HG02885 (cell line): Measurements from ENCODE around the gene INO80C.

Experiments used
- ATAC-seq: cut with Tn5 transposase; IDR thresholded peaks from one replicate; pipeline ENCODE4 v1.9.1; 2021; ENCODE audit warnings: mild to moderate bottlenecking; ENCODE audit not compliant: unreplicated experiment, poor library complexity

Gene INO80C

GRCh38 chr18:35497370-35498197 lies at the start of gene INO80C:
Gene INO80C, minus strand, starts transcription at chr18:35497960. Its CDS starts 86 bp downstream, at chr18:35497874.
- peak; percentile 94 for ATAC-seq

GRCh38 chr18:35547008-35547605 lies 49.3 kb upstream of the INO80C start:
- ATAC-seq: no peak

GRCh38 chr18:35542356-35542755 lies 44.6 kb upstream of the INO80C start:
- ATAC-seq: no peak

GRCh38 chr18:35535297-35535696 lies 37.5 kb upstream of the INO80C start:
- no peak for ATAC-seq

- ATAC-seq: no peak
Observed at GRCh38 chr18:35533916-35534405, 36.2 kb upstream of the INO80C start.

GRCh38 chr18:35528749-35529274 lies 31.1 kb upstream of the INO80C start:
- no peak for ATAC-seq

GRCh38 chr18:35526495-35527059 lies 28.8 kb upstream of the INO80C start:
- ATAC-seq: no peak

- ATAC-seq: no peak
Observed at GRCh38 chr18:35525795-35526494, 28.2 kb upstream of the INO80C start.

- ATAC-seq: no peak
Observed at GRCh38 chr18:35524226-35524625, 26.5 kb upstream of the INO80C start.

- no peak for ATAC-seq
Observed at GRCh38 chr18:35522130-35522959, 24.6 kb upstream of the INO80C start.

- ATAC-seq: no peak
Observed at GRCh38 chr18:35521133-35521532, 23.4 kb upstream of the INO80C start.

GRCh38 chr18:35519148-35519899 lies 21.6 kb upstream of the INO80C start:
- ATAC-seq: no peak

- ATAC-seq: no peak
Observed at GRCh38 chr18:35517715-35518114, 20.0 kb upstream of the INO80C start.

- no peak for ATAC-seq
Observed at GRCh38 chr18:35516789-35517188, 19.0 kb upstream of the INO80C start.

GRCh38 chr18:35516351-35516750 lies 18.6 kb upstream of the INO80C start:
- no peak for ATAC-seq

GRCh38 chr18:35515460-35516130 lies 17.8 kb upstream of the INO80C start:
- ATAC-seq: no peak

- ATAC-seq: no peak
Observed at GRCh38 chr18:35514752-35515459, 17.1 kb upstream of the INO80C start.

- no peak for ATAC-seq
Observed at GRCh38 chr18:35514283-35514682, 16.5 kb upstream of the INO80C start.
